ENCODE data around the gene FKBP1B.

The FKBP1B gene

DNA sequence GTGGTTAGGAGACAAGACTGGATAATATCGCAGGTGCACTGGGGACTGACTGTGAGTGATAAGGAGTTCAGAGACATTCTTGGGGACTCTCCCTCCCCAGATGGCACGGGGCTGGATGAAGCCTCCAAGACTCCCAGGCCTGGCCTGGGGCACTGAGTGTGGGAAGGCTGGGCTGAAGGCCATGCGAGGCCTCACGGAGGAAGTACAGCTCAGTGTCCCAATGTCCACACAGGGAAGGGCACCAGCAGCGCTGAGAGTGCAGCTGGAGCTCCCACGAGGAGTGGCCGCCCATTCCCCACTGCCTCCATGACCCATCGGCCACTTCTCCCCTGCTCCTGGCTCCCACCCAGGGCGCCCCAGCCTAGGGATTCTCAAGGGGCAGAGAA, 33.2 kb upstream of the FKBP1B start:
- H3K27me3 ChIP-seq (ENCODE audit: control insufficient read depth, insufficient read depth, low read length), result peaks cover 6% of the 10 kb centered on the region
- no peaks in the 10 kb centered on the region for H3K4me1 ChIP-seq (ENCODE audit: control insufficient read depth, insufficient read depth, low read length)
- H3K36me3 ChIP-seq (ENCODE audit: control insufficient read depth, insufficient read depth, low read length), result no peaks in the 10 kb centered on the region
- no peaks in the 10 kb centered on the region for H3K9me3 ChIP-seq (ENCODE audit: control insufficient read depth, low read length)
- no peak overlapping the region for H3K4me3 ChIP-seq (ENCODE audit: low read length)
- H3K9ac ChIP-seq (ENCODE audit: low read length), result no peak overlapping the region

DNA sequence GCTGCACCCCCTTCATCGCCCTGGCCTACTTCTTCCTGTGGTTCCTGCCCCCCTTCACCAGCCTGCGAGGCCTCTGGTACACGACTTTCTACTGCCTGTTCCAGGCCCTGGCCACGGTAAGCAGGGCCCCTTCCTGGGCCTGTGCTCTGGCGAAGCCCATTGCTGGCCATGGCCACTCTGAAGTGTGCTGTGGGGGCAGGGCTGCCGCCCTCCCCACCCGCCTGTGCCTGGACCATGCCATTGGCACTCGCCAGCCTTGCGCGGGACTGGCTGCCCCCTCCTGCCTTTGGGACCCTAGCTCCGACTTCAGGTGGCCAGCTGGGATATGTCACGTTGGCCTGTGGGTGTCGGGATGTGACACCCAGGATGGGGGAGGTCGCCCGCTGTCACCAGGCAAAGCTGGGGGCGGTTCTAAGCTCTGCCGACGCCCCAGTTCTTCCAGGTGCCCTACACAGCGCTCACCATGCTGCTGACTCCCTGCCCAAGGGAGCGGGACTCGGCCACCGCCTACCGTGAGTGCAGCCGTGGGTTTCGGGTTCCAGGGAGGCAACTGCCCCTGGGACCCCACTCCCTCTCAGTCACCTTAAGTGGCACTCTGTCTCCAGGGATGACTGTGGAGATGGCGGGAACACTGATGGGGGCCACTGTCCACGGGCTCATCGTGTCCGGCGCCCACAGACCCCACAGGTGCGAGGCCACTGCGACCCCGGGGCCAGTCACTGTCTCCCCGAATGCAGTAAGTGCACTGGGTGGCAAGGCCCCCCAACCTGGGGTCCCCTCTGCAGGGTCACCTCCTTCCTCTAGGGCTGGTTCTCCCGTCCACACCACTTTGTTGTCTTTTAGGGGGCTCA, 32.5 kb upstream of the FKBP1B start:
- H3K36me3 ChIP-seq (ENCODE audit: control insufficient read depth, insufficient read depth, low read length), result no peaks in the 10 kb centered on the region
- no peaks in the 10 kb centered on the region for H3K9me3 ChIP-seq (ENCODE audit: control insufficient read depth, low read length)
- no peaks in the 10 kb centered on the region for H3K4me1 ChIP-seq (ENCODE audit: control insufficient read depth, insufficient read depth, low read length)
- no peaks in the 10 kb centered on the region for H3K27me3 ChIP-seq (ENCODE audit: control insufficient read depth, insufficient read depth, low read length)
- H3K4me3 ChIP-seq (ENCODE audit: low read length), result no peak overlapping the region
- H3K9ac ChIP-seq (ENCODE audit: low read length), result no peak overlapping the region

DNA sequence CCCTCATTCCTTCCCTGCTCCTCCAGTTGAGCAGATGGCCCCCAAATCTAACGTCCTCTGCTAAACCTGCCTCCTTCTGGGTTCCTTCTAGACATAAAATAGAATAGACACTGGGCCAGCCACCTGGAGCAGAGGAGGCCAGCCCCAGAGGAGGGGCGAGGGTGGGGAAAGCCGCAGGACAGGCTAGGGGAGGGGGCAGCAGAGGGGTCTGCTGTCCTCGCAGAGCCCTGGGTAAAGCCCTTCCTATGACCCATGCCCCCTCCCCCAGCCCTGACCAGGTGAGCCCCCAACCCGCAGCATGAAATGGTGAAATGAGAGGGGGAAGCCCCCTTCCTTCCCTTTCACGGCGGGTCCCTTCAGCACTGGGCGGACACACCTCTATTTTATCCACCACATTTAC, 31.8 kb upstream of the FKBP1B start:
- H3K4me1 ChIP-seq (ENCODE audit: control insufficient read depth, insufficient read depth, low read length), result no peaks in the 10 kb centered on the region
- H3K9me3 ChIP-seq (ENCODE audit: control insufficient read depth, low read length), result no peaks in the 10 kb centered on the region
- no peaks in the 10 kb centered on the region for H3K36me3 ChIP-seq (ENCODE audit: control insufficient read depth, insufficient read depth, low read length)
- no peaks in the 10 kb centered on the region for H3K27me3 ChIP-seq (ENCODE audit: control insufficient read depth, insufficient read depth, low read length)
- H3K4me3 ChIP-seq (ENCODE audit: low read length), result no peak overlapping the region
- H3K9ac ChIP-seq (ENCODE audit: low read length), result no peak overlapping the region

DNA sequence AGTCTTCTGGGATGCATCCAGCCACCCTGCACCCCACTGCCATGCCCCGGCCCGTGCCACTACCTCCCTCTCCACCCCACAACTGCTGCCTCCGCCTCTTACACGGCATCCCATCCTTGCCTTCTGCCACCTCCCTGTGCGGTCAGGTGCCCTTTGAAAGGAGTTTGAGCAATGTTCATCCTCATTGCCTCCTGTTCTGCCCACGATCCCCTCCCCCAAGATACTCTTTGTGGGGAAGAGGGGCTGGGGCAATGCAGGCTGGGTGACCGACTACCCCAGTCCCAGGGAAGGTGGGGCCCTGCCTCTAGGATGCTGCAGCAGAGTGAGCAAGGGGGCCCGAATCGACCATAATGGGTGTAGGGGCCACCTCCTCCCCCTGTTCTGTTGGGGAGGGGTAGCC, 31.3 kb upstream of the FKBP1B start:
- H3K9me3 ChIP-seq (ENCODE audit: control insufficient read depth, low read length), result no peaks in the 10 kb centered on the region

DNA sequence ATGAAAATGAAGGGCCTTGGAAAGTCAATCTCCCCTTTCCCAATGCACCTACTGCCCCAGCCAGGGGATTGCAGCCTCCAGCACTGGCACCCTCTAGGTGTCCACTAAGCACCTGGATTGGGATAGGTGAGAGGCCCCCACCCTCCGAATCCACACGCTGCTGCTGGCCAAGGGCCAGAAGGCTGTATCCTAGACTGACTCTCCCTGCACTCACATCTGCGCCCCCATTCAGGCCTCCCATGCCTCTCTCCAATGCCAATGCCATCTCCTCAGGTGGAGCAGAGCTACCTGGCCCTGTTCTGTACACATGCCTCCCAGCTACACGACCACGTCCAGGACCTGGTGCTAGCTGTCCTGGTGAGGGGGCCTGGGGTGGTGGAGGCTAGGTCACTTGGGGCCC, 29.8 kb upstream of the FKBP1B start:
- H3K4me3 ChIP-seq (ENCODE audit: low read length), result no peak overlapping the region
- H3K27me3 ChIP-seq (ENCODE audit: control insufficient read depth, insufficient read depth, low read length), result no peaks in the 10 kb centered on the region
- no peaks in the 10 kb centered on the region for H3K36me3 ChIP-seq (ENCODE audit: control insufficient read depth, insufficient read depth, low read length)
- no peak overlapping the region for H3K9ac ChIP-seq (ENCODE audit: low read length)
- H3K4me1 ChIP-seq (ENCODE audit: control insufficient read depth, insufficient read depth, low read length), result peaks cover 11% of the 10 kb centered on the region
- H3K9me3 ChIP-seq (ENCODE audit: control insufficient read depth, low read length), result no peaks in the 10 kb centered on the region

More for the DNA sequence above, 31.3 kb upstream of the FKBP1B start:
- Histone ChIP-seq H3K4me1 (ENCODE audit: control insufficient read depth, insufficient read depth, low read length) (no peaks in the 10 kb centered on the region), H3K36me3 (ENCODE audit: control insufficient read depth, insufficient read depth, low read length) (no peaks in the 10 kb centered on the region), H3K9ac (ENCODE audit: low read length) (no peak overlapping the region), H3K27me3 (ENCODE audit: control insufficient read depth, insufficient read depth, low read length) (no peaks in the 10 kb centered on the region), H3K4me3 (ENCODE audit: low read length) (no peak overlapping the region)

DNA sequence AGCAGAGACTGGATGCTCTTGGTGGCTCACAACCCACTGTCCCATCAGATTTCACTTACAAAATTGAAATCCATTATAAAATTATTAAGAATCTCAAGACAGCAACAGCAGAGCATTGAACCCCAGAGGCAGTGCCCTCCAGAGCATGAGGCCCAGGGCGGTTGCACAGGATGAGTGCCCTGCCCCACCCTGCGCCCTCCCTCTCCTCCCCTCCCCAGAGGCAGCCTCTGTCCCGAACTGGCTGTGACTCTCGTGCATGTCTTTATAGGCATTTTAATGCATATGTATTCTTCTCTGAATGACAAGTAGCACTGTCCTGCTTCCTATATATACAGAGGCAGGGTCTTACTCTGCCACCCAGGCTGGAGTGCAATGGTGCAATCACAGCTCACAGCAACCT, 29.3 kb upstream of the FKBP1B start:
- no peaks in the 10 kb centered on the region for H3K9me3 ChIP-seq (ENCODE audit: control insufficient read depth, low read length)
- H3K4me1 ChIP-seq (ENCODE audit: control insufficient read depth, insufficient read depth, low read length), result peaks cover 11% of the 10 kb centered on the region
- no peak overlapping the region for H3K4me3 ChIP-seq (ENCODE audit: low read length)
- no peaks in the 10 kb centered on the region for H3K27me3 ChIP-seq (ENCODE audit: control insufficient read depth, insufficient read depth, low read length)
- no peaks in the 10 kb centered on the region for H3K36me3 ChIP-seq (ENCODE audit: control insufficient read depth, insufficient read depth, low read length)
- no peak overlapping the region for H3K9ac ChIP-seq (ENCODE audit: low read length)

DNA sequence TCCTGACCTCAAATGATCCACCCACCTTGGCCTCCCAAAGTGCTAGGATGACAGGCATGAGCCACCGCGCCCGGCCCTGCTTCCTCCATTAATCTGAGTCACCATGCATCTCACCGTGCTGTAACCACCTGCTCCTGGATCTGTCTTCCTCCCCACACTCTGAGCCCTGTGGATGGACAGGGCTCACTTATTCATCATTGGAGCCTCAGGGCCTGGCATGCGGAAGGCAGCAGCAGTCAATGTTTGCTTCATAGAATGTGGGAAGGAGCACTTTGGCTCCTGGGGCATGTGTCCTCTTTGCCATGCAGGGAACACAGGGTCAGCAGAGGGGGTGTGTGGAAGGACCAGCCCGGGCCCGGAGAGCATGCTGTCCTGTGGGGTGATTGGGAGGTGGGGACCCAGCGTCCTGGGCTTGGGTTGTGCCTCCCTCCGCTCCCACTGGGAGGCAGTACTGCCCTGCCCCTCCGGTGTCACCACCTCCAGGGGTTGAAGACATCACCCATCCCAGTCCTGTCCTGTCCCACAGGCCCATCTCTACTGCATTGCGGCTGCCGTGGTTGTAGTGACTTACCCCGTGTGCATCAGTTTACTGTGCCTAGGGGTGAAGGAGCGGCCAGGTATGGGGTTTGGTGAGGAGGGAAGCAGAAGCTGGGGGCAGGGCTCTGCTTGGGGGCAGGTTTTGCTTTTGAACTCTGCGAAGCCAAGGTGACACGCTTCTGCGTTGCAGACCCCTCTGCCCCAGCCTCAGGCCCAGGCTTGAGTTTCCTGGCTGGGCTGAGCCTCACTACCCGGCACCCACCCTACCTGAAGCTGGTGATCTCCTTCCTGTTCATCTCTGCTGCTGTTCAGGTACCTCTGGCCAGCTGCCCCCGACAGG, 28.2 kb upstream of the FKBP1B start:
- no peak overlapping the region for H3K9ac ChIP-seq (ENCODE audit: low read length)
- no peaks in the 10 kb centered on the region for H3K27me3 ChIP-seq (ENCODE audit: control insufficient read depth, insufficient read depth, low read length)
- peaks cover 11% of the 10 kb centered on the region for H3K4me1 ChIP-seq (ENCODE audit: control insufficient read depth, insufficient read depth, low read length)
- no peaks in the 10 kb centered on the region for H3K36me3 ChIP-seq (ENCODE audit: control insufficient read depth, insufficient read depth, low read length)
- no peak overlapping the region for H3K4me3 ChIP-seq (ENCODE audit: low read length)
- no peaks in the 10 kb centered on the region for H3K9me3 ChIP-seq (ENCODE audit: control insufficient read depth, low read length)

DNA sequence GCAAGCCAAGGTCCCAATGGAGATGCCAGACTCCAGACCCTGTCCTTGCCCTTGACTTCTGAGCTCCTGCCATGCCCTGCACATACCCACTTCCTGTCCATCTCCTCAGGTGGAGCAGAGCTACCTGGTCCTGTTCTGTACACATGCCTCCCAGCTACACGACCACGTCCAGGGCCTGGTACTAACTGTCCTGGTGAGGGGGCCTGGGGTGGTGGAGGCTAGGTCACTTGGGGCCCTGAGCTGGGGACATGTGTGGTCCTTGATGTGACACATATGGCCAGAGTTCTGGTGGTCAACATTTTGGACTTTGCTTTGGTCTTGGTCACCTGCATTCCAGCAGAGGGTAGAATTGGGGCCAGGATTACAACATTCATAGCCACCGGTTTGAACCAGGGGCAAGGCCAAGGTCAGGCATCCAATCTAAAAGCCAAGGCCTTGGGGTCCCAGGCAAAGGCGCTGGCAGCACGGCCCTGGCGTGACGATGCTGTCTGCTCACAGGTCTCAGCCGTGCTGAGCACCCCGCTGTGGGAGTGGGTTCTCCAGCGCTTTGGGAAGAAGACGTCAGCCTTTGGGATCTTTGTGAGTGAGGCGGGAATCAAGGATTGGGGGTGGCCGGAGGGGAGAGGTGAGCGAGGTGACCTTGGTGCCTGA, 27.1 kb upstream of the FKBP1B start:
- Histone ChIP-seq H3K27me3 (ENCODE audit: control insufficient read depth, insufficient read depth, low read length) (no peaks in the 10 kb centered on the region), H3K36me3 (ENCODE audit: control insufficient read depth, insufficient read depth, low read length) (no peaks in the 10 kb centered on the region), H3K4me1 (ENCODE audit: control insufficient read depth, insufficient read depth, low read length) (peaks cover 11% of the 10 kb centered on the region), H3K9me3 (ENCODE audit: control insufficient read depth, low read length) (no peaks in the 10 kb centered on the region), H3K4me3 (ENCODE audit: low read length) (no peak overlapping the region), H3K9ac (ENCODE audit: low read length) (no peak overlapping the region)

DNA sequence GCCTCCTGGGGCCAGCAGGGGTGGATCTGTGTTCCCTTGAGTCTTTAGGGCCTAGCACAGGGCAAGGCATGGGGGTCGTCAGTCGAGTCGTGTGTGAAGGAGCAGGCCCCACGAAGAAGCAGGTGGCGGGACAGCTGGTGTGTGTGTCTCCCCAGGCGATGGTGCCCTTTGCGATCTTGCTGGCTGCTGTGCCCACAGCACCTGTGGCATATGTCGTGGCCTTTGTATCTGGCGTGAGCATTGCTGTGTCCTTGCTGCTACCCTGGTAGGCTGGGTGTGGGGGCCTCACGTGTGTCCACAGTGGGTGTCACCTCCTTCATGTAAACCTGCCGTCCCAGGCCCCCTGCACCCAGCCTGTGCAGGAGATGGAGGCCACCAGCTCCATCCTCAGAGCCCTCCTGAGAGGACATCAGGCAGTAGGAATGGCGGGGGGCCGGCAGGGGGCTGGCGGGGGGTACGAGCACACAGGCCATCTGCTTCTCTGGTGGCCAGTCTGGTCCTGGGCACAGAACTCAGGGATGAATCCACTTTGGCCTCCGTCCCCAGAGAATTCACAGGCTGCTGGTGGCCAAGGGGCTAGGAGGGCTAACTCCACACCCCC, 26.5 kb upstream of the FKBP1B start:
- no peaks in the 10 kb centered on the region for H3K36me3 ChIP-seq (ENCODE audit: control insufficient read depth, insufficient read depth, low read length)
- peaks cover 11% of the 10 kb centered on the region for H3K4me1 ChIP-seq (ENCODE audit: control insufficient read depth, insufficient read depth, low read length)
- H3K4me3 ChIP-seq (ENCODE audit: low read length), result no peak overlapping the region
- no peak overlapping the region for H3K9ac ChIP-seq (ENCODE audit: low read length)
- no peaks in the 10 kb centered on the region for H3K27me3 ChIP-seq (ENCODE audit: control insufficient read depth, insufficient read depth, low read length)
- H3K9me3 ChIP-seq (ENCODE audit: control insufficient read depth, low read length), result no peaks in the 10 kb centered on the region

DNA sequence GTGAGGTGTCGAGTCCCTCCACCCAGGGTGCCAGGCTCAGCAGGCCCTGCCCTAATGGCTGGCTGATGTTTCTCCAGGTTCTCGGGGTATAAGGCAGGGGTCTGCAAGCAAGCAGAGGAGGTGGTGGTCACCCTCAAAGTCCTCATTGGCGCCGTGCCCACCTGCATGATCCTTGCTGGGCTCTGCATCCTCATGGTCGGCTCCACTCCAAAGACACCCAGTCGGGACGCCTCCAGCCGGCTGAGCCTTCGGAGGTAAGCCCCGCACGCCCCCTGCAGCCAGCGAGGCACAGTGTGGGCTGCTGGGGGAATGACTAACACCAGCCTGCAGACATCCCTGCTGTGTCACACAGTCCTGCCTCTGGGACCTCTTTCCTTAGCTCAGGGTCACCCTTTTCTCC, 25.5 kb upstream of the FKBP1B start:
- H3K36me3 ChIP-seq (ENCODE audit: control insufficient read depth, insufficient read depth, low read length), result no peaks in the 10 kb centered on the region
- H3K9ac ChIP-seq (ENCODE audit: low read length), result no peak overlapping the region
- H3K4me1 ChIP-seq (ENCODE audit: control insufficient read depth, insufficient read depth, low read length), result peaks cover 11% of the 10 kb centered on the region
- no peak overlapping the region for H3K4me3 ChIP-seq (ENCODE audit: low read length)
- H3K27me3 ChIP-seq (ENCODE audit: control insufficient read depth, insufficient read depth, low read length), result no peaks in the 10 kb centered on the region
- no peaks in the 10 kb centered on the region for H3K9me3 ChIP-seq (ENCODE audit: control insufficient read depth, low read length)

DNA sequence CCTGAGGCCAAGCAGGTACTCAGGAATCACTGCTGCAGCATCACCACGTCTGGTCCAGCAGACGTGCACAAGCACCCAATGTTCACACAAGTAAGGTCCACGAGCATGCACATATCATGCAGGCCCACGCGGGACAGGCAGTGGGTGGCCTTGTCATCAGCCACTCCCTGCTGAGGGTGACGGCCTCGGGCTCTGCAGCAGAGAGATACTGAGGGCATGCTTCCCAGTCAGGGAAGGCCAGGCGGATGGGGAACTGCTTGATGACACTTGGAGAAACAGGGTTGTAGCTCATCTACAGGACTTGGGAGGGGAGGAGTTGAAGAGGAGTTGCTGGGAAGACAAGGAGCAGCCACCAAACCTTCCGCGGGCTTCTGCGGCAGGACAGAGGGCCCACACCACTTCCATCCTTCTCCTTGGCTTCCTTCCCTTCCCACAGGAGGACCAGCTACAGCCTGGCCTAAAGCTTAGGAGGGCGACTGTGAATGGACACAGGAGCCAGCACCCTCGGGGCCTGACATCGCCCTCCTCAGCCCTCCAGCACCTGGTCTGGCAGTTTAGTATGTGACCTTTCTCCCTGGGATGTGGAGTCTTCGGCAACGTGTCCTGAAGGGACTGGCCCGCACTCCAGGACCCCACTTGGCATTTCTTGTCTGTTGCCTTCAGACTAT, 24.4 kb upstream of the FKBP1B start:
- no peaks in the 10 kb centered on the region for H3K36me3 ChIP-seq (ENCODE audit: control insufficient read depth, insufficient read depth, low read length)

More for the DNA sequence above, 24.4 kb upstream of the FKBP1B start:
- H3K27me3 ChIP-seq (ENCODE audit: control insufficient read depth, insufficient read depth, low read length), result no peaks in the 10 kb centered on the region
- H3K9me3 ChIP-seq (ENCODE audit: control insufficient read depth, low read length), result no peaks in the 10 kb centered on the region
- peaks cover 11% of the 10 kb centered on the region for H3K4me1 ChIP-seq (ENCODE audit: control insufficient read depth, insufficient read depth, low read length)
- H3K4me3 ChIP-seq (ENCODE audit: low read length), result no peak overlapping the region
- H3K9ac ChIP-seq (ENCODE audit: low read length), result no peak overlapping the region
